Ovary (tissue), 9 donors: Measurements from ENCODE around the gene ENTPD8. TPM values are rescaled to one million over a fixed set of nuclear protein-coding genes. Genes with fewer than 3 reads are reported as not detected.

Experiments used
- DNase-seq, 5 donors: peaks; one replicate each; pipeline ENCODE4 v3.0.0-alpha.2; 2019 to 2020
- H3K27ac ChIP-seq, 2 donors: fragments of 200-600 bp; one replicate each; pipeline versions ENCODE4 v1.5.1 to v1.8.0; 2019 to 2022
- H3K27me3 ChIP-seq: fragments of 200-600 bp; one replicate; pipeline ENCODE4 v1.8.0; 2022
- H3K36me3 ChIP-seq: fragments of 200-600 bp; sonication (generic); one replicate; pipeline ENCODE4 v1.5.1; 2019
- H3K4me1 ChIP-seq: one replicate; pipeline ENCODE4 v1.8.1; 2013; ENCODE audit warnings: mild to moderate bottlenecking, moderate library complexity; ENCODE audit not compliant: insufficient read depth
- H3K4me3 ChIP-seq: fragments of 200-600 bp; sonication (generic); one replicate; pipeline ENCODE4 v1.5.1; 2017
- H3K9me3 ChIP-seq, 2 donors: fragments of 200-600 bp in 1 of 2; sonication (generic) in 1 of 2; one replicate each; pipeline versions ENCODE4 v1.5.1 to v1.8.1; 2013 to 2019; ENCODE audit warnings: mild to moderate bottlenecking in 1 of 2, moderate library complexity in 1 of 2
- EP300 ChIP-seq: sonication (generic); formaldehyde crosslinking; IDR thresholded peaks from one replicate; pipeline ENCODE4 v1.6.1; 2017; ENCODE audit warnings: antibody characterized with exemption
- POLR2A ChIP-seq: fragments of 450-650 bp; IDR thresholded peaks from one replicate; pipeline ENCODE4 v1.6.1; 2017; ENCODE audit warnings: antibody characterized with exemption, mild to moderate bottlenecking, moderate library complexity
- WGBS, 3 donors: extraction: QIAGEN DNeasy Blood & Tissue Kit in 1 of 3; methylation state at CpG; one replicate each; pipeline versions ENCODE4 v1.1.5 to v1.1.7; 2013 to 2017; 5-methylcytosine and 5-hydroxymethylcytosine counted together
- intact Hi-C, 4 donors: fragments of 100-400 bp; cut with DNase I; formaldehyde crosslinking; loops; one replicate each; pipeline versions ENCODE4 v1.11.0 to v1.15.1; 2022 to 2023
- microRNA-seq, 3 donors: library from miRNA; unstranded; fragments of <30 nt; microRNA quantifications; one replicate each; pipeline versions ENCODE4 to v1.2.0, GENCODE V29; 2019 to 2020
- polyA plus RNA-seq, 2 donors: library from polyadenylated mRNA; stranded (reverse); fragments of 200-250 nt in 1 of 2; fragments of 350-450 nt in 1 of 2; fragmentation: Illumina TruSeq in 1 of 2; extraction: RNeasy Lipid Tissue Mini Kit (QIAGEN cat#74804) in 1 of 2; gene quantifications; one replicate each; pipeline ENCODE4 v1.2.3, GENCODE V29; 2013 to 2014
- total RNA-seq, 7 donors: library from RNA; depleted of rRNA in 2 of 7; stranded (reverse); fragments of >200 nt in 2 of 7; fragmentation: NEBNext Ultra II Directional in 3 of 7; extraction: Animal tissue kit (Norgen Biotek cat#: 25700) in 3 of 7; gene quantifications; one replicate each; pipeline versions ENCODE4 v1.1.0 to v1.2.4, GENCODE V29; 2016 to 2023
- TF ChIP-seq, protein P1 (sequence below), 3 donors: fragments of 450-650 bp in 2 of 3; fragments of 200-600 bp in 1 of 3; IDR thresholded peaks; one replicate each; pipeline versions ENCODE4 v1.5.1 to v1.8.0; 2016 to 2022; ENCODE audit warnings: antibody characterized with exemption in 3 of 3, mild to moderate bottlenecking in 1 of 3
- donor health status: DM: no; HTN: no; CAD: no; lungs with moderate emphysema.
- donor health status: DM: no; HTN: no; CAD: no.
- donor health status: Bipolar disorder and iron deficiency.
- donor health status: DM: yes; HTN: yes; CAD: no.
- donor health status: DM: no; HTN: no; CAD: no.
- donor health status: DM: yes; HTN: yes; CAD: no.

ENTPD8 gene
- total and polyA plus RNA-seq, 9 donors = 0.10 to 0.57 (median 0.17) TPM; not detected in 3

DNA sequence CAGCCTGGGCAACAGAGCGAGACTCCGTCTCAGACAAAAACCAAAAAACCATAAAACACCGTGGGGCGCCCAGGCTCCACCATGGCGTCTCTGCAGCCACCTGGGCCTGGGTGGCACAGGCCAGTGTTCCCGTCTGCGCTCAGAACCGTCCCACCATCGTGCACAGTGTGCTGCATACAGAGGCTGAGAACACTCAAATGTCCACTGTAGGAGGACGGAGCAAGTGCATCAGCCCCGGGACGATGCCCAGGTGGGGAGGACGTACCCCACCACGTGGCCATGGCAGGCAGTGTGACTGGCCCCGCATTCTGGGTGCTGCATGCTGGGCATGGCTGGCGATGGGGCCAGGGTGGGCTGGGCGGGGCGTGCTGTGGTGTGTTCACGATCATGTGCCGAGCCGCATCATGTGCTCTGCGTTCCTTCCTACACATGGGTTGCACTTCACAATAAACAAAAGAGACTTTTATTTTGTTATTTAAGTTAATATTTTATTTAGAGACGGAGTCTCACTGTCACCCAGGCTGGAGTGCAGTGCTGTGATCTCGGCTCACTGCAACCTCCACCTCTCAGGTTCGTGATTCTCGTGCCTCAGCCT lies 56.0 kb downstream of the ENTPD8 start:
- Histone ChIP-seq H3K27ac (no peak overlapping the region), H3K27me3 (no peaks in the 10 kb centered on the region), H3K4me3 (no peak overlapping the region), H3K4me1 (no peaks in the 10 kb centered on the region), H3K9me3 (no peaks in the 10 kb centered on the region), H3K36me3 (no peaks in the 10 kb centered on the region)
- DNase-seq = peak in 1 of 5 donors; percentile 15
- TF ChIP-seq POLR2A (no peak), EP300 (no peak)
- TF ChIP-seq, protein P1, sequence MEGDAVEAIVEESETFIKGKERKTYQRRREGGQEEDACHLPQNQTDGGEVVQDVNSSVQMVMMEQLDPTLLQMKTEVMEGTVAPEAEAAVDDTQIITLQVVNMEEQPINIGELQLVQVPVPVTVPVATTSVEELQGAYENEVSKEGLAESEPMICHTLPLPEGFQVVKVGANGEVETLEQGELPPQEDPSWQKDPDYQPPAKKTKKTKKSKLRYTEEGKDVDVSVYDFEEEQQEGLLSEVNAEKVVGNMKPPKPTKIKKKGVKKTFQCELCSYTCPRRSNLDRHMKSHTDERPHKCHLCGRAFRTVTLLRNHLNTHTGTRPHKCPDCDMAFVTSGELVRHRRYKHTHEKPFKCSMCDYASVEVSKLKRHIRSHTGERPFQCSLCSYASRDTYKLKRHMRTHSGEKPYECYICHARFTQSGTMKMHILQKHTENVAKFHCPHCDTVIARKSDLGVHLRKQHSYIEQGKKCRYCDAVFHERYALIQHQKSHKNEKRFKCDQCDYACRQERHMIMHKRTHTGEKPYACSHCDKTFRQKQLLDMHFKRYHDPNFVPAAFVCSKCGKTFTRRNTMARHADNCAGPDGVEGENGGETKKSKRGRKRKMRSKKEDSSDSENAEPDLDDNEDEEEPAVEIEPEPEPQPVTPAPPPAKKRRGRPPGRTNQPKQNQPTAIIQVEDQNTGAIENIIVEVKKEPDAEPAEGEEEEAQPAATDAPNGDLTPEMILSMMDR (IDR thresholded peaks at IDR 0.05) = no peak
- intact Hi-C loops = loop anchor here in 1 of 4 donors (5.0 kb wide), 1 partner anchor 613 kb away; no protein-coding TSS in a partner anchor
- 88 to 93% (median 93%) methylated on average over 26 of the region's 26 CpGs for WGBS, 3 donors

Small RNA genes lying within 50 kb of the gene (microRNA-seq; reads per million reads assigned to microRNA genes)
- gene MIR7114 = 0 to 0.16 (median 0) reads per million in 3 donors

Other genes with a start within 250 kb of the ENTPD8 start
- 10 to 100 TPM in 6 of 7 donors, 1 to 10 TPM in 1; 6.6 to 18.4 (median 15.9) TPM for gene TPRN, start 240.6 kb downstream of the ENTPD8 start, total RNA-seq
- gene TPRN, start 240.6 kb downstream of the ENTPD8 start, polyA plus RNA-seq = 1 to 10 TPM in 1 of 2 donors, under 1 TPM in 1; 0.68 to 8.6 TPM
- gene TMEM203, start 235.7 kb downstream of the ENTPD8 start, total RNA-seq = 10 to 100 TPM; 29.2 to 40.8 (median 37.5) TPM
- gene TMEM203, start 235.7 kb downstream of the ENTPD8 start, polyA plus RNA-seq = 10 to 100 TPM; 35.3 to 38.2 TPM
- 10 to 100 TPM in 4 of 7 donors, 1 to 10 TPM in 3; 3.7 to 15.2 (median 11.3) TPM for gene NDOR1, start 235.7 kb downstream of the ENTPD8 start, total RNA-seq
- 1 to 10 TPM; 1.1 to 7.2 TPM for gene NDOR1, start 235.7 kb downstream of the ENTPD8 start, polyA plus RNA-seq
- 1 to 10 TPM in 5 of 7 donors, under 1 TPM in 1, not detected in 1; 0.92 to 6.5 (median 3.3) TPM for gene RNF208, start 219.1 kb downstream of the ENTPD8 start, total RNA-seq
- gene RNF208, start 219.1 kb downstream of the ENTPD8 start, polyA plus RNA-seq = 1 to 10 TPM in 1 of 2 donors, not detected in 1; 2.3 TPM
- gene CYSRT1, start 216.2 kb downstream of the ENTPD8 start, total RNA-seq = under 1 TPM in 4 of 7 donors, not detected in 3; 0.15 to 0.80 (median 0.33) TPM
- under 1 TPM in 1 of 2 donors, not detected in 1; 0.12 TPM for gene CYSRT1, start 216.2 kb downstream of the ENTPD8 start, polyA plus RNA-seq
- gene RNF224, start 213.9 kb downstream of the ENTPD8 start, total RNA-seq = under 1 TPM in 1 of 7 donors, not detected in 6; 0.92 TPM
- gene RNF224, start 213.9 kb downstream of the ENTPD8 start, polyA plus RNA-seq = not detected
- under 1 TPM in 2 of 7 donors, not detected in 5; 0.15 to 0.46 TPM for gene SLC34A3, start 210.5 kb downstream of the ENTPD8 start, total RNA-seq
- gene SLC34A3, start 210.5 kb downstream of the ENTPD8 start, polyA plus RNA-seq = not detected
- 100 to 1,000 TPM in 6 of 7 donors, 10 to 100 TPM in 1; 88.0 to 234 (median 175) TPM for gene TUBB4B, start 200.1 kb downstream of the ENTPD8 start, total RNA-seq
- 10 to 100 TPM; 62.8 to 88.6 TPM for gene TUBB4B, start 200.1 kb downstream of the ENTPD8 start, polyA plus RNA-seq
- gene STPG3, start 190.1 kb downstream of the ENTPD8 start, total RNA-seq = not detected
- gene STPG3, start 190.1 kb downstream of the ENTPD8 start, polyA plus RNA-seq = not detected
- 10 to 100 TPM; 20.3 to 56.6 (median 44.5) TPM for gene NELFB, start 186.0 kb downstream of the ENTPD8 start, total RNA-seq
- 10 to 100 TPM; 10.9 to 50.8 TPM for gene NELFB, start 186.0 kb downstream of the ENTPD8 start, polyA plus RNA-seq
- 10 to 100 TPM in 4 of 7 donors, 1 to 10 TPM in 3; 6.4 to 16.3 (median 11.2) TPM for gene TOR4A, start 163.6 kb downstream of the ENTPD8 start, total RNA-seq
- gene TOR4A, start 163.6 kb downstream of the ENTPD8 start, polyA plus RNA-seq = 1 to 10 TPM in 1 of 2 donors, under 1 TPM in 1; 0.85 to 5.3 TPM
- gene NRARP, start 139.1 kb downstream of the ENTPD8 start, total RNA-seq = 10 to 100 TPM in 1 of 7 donors, 1 to 10 TPM in 6; 1.3 to 13.8 (median 4.6) TPM
- gene NRARP, start 139.1 kb downstream of the ENTPD8 start, polyA plus RNA-seq = 1 to 10 TPM; 2.6 to 3.4 TPM
- gene EXD3, start 18.2 kb downstream of the ENTPD8 start, total RNA-seq = 10 to 100 TPM; 19.5 to 30.6 (median 26.2) TPM
- gene EXD3, start 18.2 kb downstream of the ENTPD8 start, polyA plus RNA-seq = 10 to 100 TPM in 1 of 2 donors, 1 to 10 TPM in 1; 1.0 to 19.4 TPM
- 10 to 100 TPM in 5 of 7 donors, 1 to 10 TPM in 2; 8.5 to 18.5 (median 13.8) TPM for gene NOXA1, start 18.0 kb downstream of the ENTPD8 start, total RNA-seq
- gene NOXA1, start 18.0 kb downstream of the ENTPD8 start, polyA plus RNA-seq = 1 to 10 TPM in 1 of 2 donors, not detected in 1; 7.1 TPM
- 10 to 100 TPM; 22.9 to 50.3 (median 35.4) TPM for gene NSMF, start 18.0 kb upstream of the ENTPD8 start, total RNA-seq
- 10 to 100 TPM; 24.0 to 29.5 TPM for gene NSMF, start 18.0 kb upstream of the ENTPD8 start, polyA plus RNA-seq
- 10 to 100 TPM in 5 of 7 donors, 1 to 10 TPM in 2; 4.5 to 29.3 (median 13.0) TPM for gene PNPLA7, start 109.0 kb upstream of the ENTPD8 start, total RNA-seq
- gene PNPLA7, start 109.0 kb upstream of the ENTPD8 start, polyA plus RNA-seq = 10 to 100 TPM in 1 of 2 donors, 1 to 10 TPM in 1; 2.2 to 19.9 TPM
- gene MRPL41, start 110.5 kb upstream of the ENTPD8 start, total RNA-seq = 10 to 100 TPM; 35.9 to 61.9 (median 48.3) TPM
- gene MRPL41, start 110.5 kb upstream of the ENTPD8 start, polyA plus RNA-seq = 10 to 100 TPM in 1 of 2 donors, 1 to 10 TPM in 1; 1.0 to 54.8 TPM
- 10 to 100 TPM; 29.7 to 37.7 (median 33.0) TPM for gene DPH7, start 137.6 kb upstream of the ENTPD8 start, total RNA-seq
- 10 to 100 TPM; 15.4 to 38.2 TPM for gene DPH7, start 137.6 kb upstream of the ENTPD8 start, polyA plus RNA-seq
- 10 to 100 TPM; 10.3 to 22.9 (median 16.5) TPM for gene ZMYND19, start 149.2 kb upstream of the ENTPD8 start, total RNA-seq
- 10 to 100 TPM in 1 of 2 donors, 1 to 10 TPM in 1; 5.1 to 13.6 TPM for gene ZMYND19, start 149.2 kb upstream of the ENTPD8 start, polyA plus RNA-seq
- gene ARRDC1, start 164.3 kb upstream of the ENTPD8 start, total RNA-seq = 10 to 100 TPM; 11.1 to 46.2 (median 13.8) TPM
- gene ARRDC1, start 164.3 kb upstream of the ENTPD8 start, polyA plus RNA-seq = 10 to 100 TPM in 1 of 2 donors, 1 to 10 TPM in 1; 5.2 to 20.6 TPM
- 10 to 100 TPM; 44.9 to 98.5 (median 78.6) TPM for gene EHMT1, start 177.6 kb upstream of the ENTPD8 start, total RNA-seq
- 10 to 100 TPM; 40.8 to 44.7 TPM for gene EHMT1, start 177.6 kb upstream of the ENTPD8 start, polyA plus RNA-seq